ENCODE measurements around the gene CPLX1. TPM values are rescaled to one million over a fixed set of nuclear protein-coding genes. Genes with fewer than 3 reads are reported as not detected.
"Not testable (repeated sequence)": the region's sequence is repeated elsewhere in the genome, so short reads cannot be mapped to it uniquely, and the experiment has no call there.

CPLX1 gene
- total RNA-seq, 2 experiments from 2014 or later: 0.37 to 0.48 TPM

DNA sequence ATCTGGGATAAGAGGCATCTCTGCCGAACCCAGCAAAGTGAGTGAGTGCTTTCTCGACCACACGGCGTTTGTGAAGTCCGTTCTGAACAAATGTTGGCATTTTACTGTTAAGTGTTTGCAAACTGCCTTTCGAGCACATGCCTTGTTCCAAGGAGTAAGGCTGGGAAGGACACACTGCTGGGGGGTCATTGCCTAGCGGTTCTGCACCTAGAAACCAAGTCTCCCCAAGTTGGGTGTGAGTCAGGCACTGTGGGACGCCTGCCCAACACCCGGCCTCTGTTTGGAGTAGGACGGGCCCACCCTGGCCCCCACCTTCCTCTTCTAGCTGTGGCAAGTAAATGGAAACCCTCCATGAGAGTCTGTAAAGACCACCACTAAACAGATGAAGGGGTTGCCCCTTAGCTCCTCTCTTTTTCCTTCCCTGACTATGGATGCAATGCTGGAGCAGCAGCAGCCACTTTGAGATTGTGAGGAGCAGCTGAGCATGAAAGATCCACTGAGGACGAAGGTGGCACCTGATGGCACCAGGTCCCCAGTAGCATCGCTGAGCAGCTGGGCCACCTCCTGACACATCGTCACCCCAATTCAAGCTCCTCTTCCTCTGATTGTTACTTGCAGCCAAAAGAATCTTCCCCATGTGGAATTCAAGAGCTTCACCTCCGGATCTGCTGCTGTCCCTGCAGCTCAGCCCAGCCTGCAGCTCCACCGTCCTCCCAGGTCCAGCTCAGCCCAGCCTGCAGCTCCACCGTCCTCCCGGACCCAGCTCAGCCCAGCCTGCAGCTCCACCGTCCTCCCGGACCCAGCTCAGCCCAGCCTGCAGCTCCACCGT, 6.3 kb downstream of the CPLX1 start:
- intact Hi-C loops (cut with micrococcal nuclease): no loop called here
- no peak overlapping the region for H3K27ac Mint-ChIP-seq
- CTCF ChIA-PET: no interaction called here
- H3K4me3 Mint-ChIP-seq: no peak overlapping the region
- no peaks in the 10 kb centered on the region for H3K4me1 Mint-ChIP-seq (ENCODE audit: low read depth)
- H3K9me3 Mint-ChIP-seq: no peaks in the 10 kb centered on the region
- peaks cover 44% of the 10 kb centered on the region for H3K27me3 Mint-ChIP-seq (ENCODE audit: low read depth)
- no peak for DNase-seq
- H3K36me3 Mint-ChIP-seq (ENCODE audit: low read depth): no peaks in the 10 kb centered on the region

DNA sequence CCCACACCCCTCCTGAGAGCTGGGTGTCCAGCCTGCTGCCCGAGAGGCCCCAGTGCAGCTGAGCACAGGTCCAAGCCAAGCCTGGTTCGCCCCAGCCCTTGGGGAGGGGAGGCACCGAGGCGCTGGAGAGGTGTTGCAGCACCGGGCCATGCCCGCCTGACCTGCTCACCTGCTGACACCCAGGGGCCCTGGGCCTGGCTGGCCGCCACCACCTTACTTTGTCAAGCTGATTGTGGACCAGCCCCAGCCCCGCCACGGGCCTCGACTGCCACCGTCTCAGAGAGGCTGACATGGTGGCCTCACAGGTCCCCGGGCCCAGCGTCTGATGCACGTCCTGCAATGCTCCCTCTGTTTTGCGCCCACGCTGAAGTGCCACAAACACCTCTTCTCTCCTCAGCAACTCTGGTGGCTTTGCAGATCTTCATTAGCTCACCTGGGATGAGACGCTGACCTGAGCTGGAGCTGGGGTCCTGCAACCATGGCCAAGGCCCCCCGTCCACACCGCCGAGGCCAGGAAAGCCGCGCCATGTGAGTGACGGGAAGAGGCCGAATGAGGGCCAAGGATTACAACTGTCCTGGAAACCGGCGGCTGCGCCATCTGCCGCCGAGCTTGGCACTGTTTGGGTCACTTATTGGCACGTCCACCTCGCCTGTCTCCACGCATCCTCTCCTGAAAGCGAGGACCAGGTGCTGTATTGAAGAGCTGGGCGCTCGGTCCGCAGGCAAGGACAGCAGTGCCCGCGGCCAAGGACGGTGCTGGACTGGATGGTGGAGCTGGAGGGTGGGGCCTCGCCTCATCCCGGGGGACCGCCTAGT, 7.6 kb downstream of the CPLX1 start:
- Mint-ChIP-seq H3K4me1 (ENCODE audit: low read depth) (no peaks in the 10 kb centered on the region), H3K9me3 (no peaks in the 10 kb centered on the region), H3K27me3 (ENCODE audit: low read depth) (peaks cover 47% of the 10 kb centered on the region), H3K27ac (no peak overlapping the region), H3K36me3 (ENCODE audit: low read depth) (no peaks in the 10 kb centered on the region), H3K4me3 (no peak overlapping the region)
- intact Hi-C loops (cut with micrococcal nuclease): no loop called here
- no peak for DNase-seq
- CTCF ChIA-PET: no interaction called here

DNA sequence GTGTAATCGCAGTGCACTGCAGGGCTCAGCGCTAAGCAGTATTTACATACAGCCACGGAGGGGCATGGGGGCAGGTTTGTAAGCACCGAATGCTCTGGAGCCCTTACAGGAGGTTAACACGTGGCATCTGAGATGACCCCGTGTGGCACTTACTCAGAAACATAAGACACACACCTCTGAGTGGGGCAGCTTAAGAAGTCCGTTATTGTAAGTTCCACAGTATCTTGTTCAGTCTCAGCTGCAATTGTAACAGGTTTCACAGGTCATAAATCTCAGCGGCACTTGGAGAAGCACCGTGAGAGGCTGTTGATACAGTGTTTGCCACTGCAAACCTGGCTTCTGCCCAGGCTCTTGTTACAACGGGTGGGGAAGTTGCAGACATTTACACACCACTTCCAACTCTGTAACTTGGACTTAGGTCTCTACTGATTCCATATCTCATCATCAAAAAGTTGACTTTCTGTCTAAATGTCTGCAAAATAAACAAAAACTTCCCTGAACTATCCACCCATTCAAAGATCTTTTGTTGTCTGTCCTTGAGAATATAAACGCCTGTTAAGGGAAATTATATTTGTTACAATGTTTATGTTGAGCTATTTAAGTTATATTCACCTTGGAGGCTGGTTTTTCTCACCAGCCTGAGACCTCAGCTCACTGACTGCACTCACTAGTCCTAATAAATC, 10.3 kb downstream of the CPLX1 start:
- intact Hi-C loops (cut with micrococcal nuclease): no loop called here

DNA sequence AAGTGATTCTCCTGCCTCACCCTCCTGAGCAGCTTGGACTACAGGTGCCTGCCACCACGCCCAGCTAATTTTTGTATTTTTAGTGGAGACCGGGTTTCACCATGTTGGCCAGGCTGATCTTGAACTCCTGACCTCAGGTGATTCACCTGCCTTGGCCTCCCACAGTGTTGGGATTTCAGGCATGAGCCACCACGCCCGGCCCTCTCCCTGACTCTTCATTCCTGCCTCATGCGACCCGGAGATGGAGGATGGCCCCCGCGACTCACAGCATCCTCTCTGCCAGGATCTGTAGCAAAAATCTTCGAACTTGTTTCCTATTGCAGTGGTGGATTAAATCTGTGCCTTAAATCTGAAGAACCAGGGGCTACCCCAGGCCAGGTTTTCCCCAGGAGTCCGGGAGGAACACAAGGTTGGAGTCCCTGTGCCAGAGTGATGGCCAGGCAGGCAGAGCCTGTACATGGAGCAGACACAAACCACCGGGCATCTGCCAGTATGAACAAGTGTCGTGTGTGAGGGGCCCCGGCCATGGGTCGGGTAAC, 11.5 kb downstream of the CPLX1 start:
- no peak overlapping the region for H3K27ac Mint-ChIP-seq
- no peak overlapping the region for H3K4me3 Mint-ChIP-seq
- peaks cover 43% of the 10 kb centered on the region for H3K27me3 Mint-ChIP-seq (ENCODE audit: low read depth)

More for the DNA sequence above, 10.3 kb downstream of the CPLX1 start:
- Mint-ChIP-seq H3K27ac (no peak overlapping the region), H3K27me3 (ENCODE audit: low read depth) (peaks cover 43% of the 10 kb centered on the region), H3K36me3 (ENCODE audit: low read depth) (no peaks in the 10 kb centered on the region), H3K4me1 (ENCODE audit: low read depth) (no peaks in the 10 kb centered on the region), H3K4me3 (no peak overlapping the region), H3K9me3 (no peaks in the 10 kb centered on the region)
- no peak for DNase-seq
- CTCF ChIA-PET: interaction anchor here (0.6 kb wide), 1 partner anchor 13 kb away, joined by 3 read pairs; no protein-coding TSS in a partner anchor

DNA sequence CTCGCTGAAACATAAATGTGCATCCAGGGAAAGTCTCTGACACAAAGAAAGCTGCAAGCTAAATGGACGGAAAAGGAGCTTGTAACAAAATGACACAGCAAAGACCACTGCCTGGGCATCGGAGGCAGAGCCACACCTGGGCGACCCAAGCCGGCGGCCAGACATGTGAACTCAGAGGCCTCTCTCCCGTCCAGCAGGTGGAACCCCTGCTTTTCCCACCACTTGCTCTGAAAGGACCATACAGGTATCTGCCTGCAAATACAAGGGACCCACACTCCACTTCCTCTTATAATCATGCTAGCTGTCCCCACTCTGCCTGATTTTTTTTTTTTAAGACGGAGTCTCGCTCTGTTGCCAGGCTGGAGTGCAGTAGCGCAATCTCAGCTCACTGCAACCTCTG, 12.0 kb downstream of the CPLX1 start:
- CTCF ChIA-PET: no interaction called here
- intact Hi-C loops (cut with micrococcal nuclease): no loop called here
- no peaks in the 10 kb centered on the region for H3K36me3 Mint-ChIP-seq (ENCODE audit: low read depth)

More for the DNA sequence above, 11.5 kb downstream of the CPLX1 start:
- Mint-ChIP-seq H3K9me3 (no peaks in the 10 kb centered on the region), H3K4me1 (ENCODE audit: low read depth) (no peaks in the 10 kb centered on the region), H3K36me3 (ENCODE audit: low read depth) (no peaks in the 10 kb centered on the region)
- intact Hi-C loops (cut with micrococcal nuclease): no loop called here
- CTCF ChIA-PET: no interaction called here
- DNase-seq: no peak

DNA sequence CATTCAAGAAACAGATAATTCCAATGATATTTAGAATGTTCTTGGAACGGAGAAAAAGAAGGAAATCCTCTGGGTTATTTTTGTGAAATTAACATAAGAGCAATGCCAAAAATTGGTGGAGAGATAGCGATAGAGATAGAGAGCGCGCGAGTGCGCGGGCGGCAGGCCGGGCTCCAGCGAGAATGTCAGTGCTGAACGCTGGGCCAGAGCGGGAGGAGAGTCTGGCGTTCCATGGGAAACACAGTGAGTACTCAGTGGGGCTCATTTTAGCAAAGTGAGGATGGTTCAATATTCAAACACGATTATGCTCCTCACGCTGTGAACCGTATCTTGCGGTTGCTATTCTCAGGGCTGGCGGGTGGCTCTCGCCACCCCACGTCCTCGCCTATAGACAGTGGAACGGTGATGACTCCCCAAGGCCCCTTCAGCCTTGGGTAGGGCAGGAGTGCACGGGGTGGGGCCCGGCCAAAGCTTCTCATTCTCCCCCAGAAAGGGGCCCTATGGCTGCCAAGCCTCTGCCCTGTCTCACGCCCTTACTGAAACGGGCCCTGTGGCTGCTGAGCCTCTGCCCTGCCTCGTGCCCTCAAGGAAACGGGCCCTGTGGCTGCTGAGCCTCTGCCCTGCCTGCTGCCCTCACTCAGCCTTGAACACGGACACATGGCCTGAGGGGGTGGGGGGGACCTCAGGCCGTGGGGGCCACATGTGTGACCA, 16.9 kb downstream of the CPLX1 start:
- Mint-ChIP-seq H3K4me1 (ENCODE audit: low read depth) (no peaks in the 10 kb centered on the region), H3K27ac (no peak overlapping the region), H3K36me3 (ENCODE audit: low read depth) (no peaks in the 10 kb centered on the region), H3K27me3 (ENCODE audit: low read depth) (peaks cover 31% of the 10 kb centered on the region), H3K9me3 (peaks cover 5% of the 10 kb centered on the region), H3K4me3 (no peak overlapping the region)
- intact Hi-C loops (cut with micrococcal nuclease): no loop called here
- DNase-seq: no peak
- CTCF ChIA-PET: no interaction called here

More for the DNA sequence above, 12.0 kb downstream of the CPLX1 start:
- H3K4me3 Mint-ChIP-seq: no peak overlapping the region
- no peaks in the 10 kb centered on the region for H3K4me1 Mint-ChIP-seq (ENCODE audit: low read depth)
- no peak overlapping the region for H3K27ac Mint-ChIP-seq
- no peaks in the 10 kb centered on the region for H3K9me3 Mint-ChIP-seq
- peaks cover 43% of the 10 kb centered on the region for H3K27me3 Mint-ChIP-seq (ENCODE audit: low read depth)
- no peak for DNase-seq

DNA sequence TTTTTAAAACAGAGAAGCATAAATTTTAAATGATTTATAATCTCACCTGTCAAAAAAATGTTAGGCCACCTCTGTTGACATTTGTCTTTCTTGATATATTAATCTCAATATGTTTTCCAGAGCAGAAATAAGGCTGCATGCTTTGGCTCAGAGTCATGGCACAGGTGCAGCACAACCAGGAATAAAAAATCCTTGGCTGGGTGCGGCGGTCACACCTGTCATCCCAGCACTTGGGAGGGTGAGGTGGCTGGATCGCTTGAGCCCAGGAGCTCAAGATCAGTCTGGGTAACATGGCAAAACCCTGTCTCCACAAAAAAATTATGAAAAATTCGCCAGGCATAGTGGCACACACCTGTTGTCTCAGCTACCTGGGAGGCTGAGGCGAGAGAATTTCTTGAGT, 18.1 kb downstream of the CPLX1 start:
- Mint-ChIP-seq H3K27me3 (ENCODE audit: low read depth) (peaks cover 21% of the 10 kb centered on the region), H3K27ac (no peak overlapping the region), H3K4me1 (ENCODE audit: low read depth) (no peaks in the 10 kb centered on the region), H3K9me3 (peaks cover 5% of the 10 kb centered on the region), H3K36me3 (ENCODE audit: low read depth) (no peaks in the 10 kb centered on the region), H3K4me3 (no peak overlapping the region)
- CTCF ChIA-PET: no interaction called here
- intact Hi-C loops (cut with micrococcal nuclease): no loop called here
- no peak for DNase-seq

DNA sequence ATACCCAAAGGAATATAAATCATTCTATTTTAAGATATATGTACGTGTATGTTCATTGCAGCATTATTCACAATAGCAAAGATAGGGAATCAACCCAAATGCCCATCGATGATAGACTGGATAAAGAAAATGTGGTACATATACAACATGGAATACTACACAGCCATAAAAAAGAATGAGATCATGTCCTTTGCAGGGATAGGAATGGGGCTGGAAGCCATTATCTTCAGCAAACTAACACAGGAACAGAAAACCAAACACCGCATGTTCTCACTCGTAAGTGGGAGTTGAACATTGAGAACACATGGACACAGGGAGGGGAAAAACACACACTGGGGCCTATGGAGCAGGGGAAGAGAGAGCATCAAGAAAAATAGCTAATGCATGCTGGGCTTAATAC, 18.9 kb downstream of the CPLX1 start:
- H3K4me1 Mint-ChIP-seq (ENCODE audit: low read depth); H3K4me3 Mint-ChIP-seq; intact Hi-C loops (cut with micrococcal nuclease); CTCF ChIA-PET; H3K36me3 Mint-ChIP-seq (ENCODE audit: low read depth); H3K27ac Mint-ChIP-seq; H3K9me3 Mint-ChIP-seq; DNase-seq: not testable (repeated sequence)
- peaks cover 16% of the 10 kb centered on the region for H3K27me3 Mint-ChIP-seq (ENCODE audit: low read depth)

DNA sequence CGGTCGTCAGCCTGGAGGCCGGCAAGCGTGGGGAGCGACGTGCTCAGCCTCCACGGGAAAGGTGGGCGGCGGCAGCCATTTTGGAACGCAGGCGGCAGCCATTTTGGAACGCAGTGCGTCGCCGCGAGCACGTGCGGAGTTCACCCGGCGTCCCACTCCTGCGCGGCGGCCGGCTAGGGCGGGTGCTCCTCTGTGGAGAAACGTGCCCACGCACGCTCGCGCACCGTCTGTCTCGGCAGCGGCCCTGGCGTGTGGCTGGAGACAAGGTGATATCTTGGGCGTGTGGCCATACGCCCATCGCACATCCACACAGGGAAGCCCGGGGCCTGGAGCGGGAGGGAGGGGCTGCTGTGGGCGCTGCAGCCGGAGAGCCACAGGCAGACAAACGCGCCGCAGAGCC, 21.1 kb downstream of the CPLX1 start:
- Mint-ChIP-seq H3K36me3 (ENCODE audit: low read depth) (no peaks in the 10 kb centered on the region), H3K4me1 (ENCODE audit: low read depth) (peaks cover 3% of the 10 kb centered on the region), H3K9me3 (peaks cover 5% of the 10 kb centered on the region), H3K4me3 (no peak overlapping the region), H3K27me3 (ENCODE audit: low read depth) (peaks cover 7% of the 10 kb centered on the region), H3K27ac (no peak overlapping the region)
- CTCF ChIA-PET: no interaction called here
- intact Hi-C loops (cut with micrococcal nuclease): no loop called here
- DNase-seq: no peak

DNA sequence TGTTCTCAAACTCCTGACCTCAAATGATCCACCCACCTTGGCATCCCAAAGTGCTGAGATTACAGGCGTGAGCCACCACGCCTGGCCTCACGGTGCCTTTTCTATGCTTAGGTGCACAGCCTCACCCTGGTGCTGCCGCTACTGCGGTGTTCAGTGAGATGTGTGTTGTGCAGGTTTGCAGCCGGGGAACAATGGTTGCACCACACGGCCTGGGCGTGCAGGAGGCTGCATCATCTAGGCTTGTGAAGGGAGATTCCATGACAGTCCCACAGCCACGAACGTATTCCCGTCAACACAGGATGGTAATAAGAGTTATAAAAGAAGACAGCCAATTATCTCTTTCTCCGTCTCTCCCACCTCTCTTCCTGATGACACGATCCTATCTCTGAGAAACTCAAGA, 22.0 kb downstream of the CPLX1 start:
- no peak for DNase-seq
- intact Hi-C loops (cut with micrococcal nuclease): no loop called here

DNA sequence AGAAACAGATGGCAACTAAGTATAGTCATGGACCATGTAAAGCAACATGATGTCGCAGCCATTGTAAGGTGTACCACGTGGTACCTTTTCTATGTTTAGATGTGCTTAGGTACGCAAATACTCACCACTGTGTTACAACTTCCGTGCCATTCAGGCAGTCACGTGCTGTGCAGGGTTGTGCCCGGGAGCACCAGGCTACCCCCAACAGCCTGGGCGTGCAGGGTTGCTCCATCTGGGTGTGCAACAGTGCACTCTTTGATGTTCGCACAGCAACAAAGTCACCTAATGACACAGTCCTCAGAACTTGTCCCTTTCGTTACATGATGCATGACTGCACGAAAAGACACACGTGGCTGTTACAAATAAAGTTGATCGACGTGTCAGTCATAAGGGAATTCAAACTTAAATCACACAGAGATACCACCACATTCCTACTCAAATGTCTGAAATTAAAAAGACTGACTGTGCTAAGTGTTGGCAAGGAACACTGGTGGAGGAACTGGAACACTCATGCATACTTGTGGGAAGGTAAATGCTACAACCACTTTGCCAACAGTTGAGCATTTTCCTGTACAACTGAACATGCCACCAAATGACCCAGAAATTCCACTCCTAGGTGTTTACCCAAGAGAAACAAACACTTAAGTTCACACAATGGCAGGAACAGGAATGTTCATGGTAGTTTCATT, 24.3 kb downstream of the CPLX1 start:
- CTCF ChIA-PET: no interaction called here

More for the DNA sequence above, 22.0 kb downstream of the CPLX1 start:
- peaks cover 5% of the 10 kb centered on the region for H3K9me3 Mint-ChIP-seq
- CTCF ChIA-PET: interaction anchor here (0.5 kb wide), 1 partner anchor 1650 kb away, joined by 3 read pairs; no protein-coding TSS in a partner anchor
- H3K4me1 Mint-ChIP-seq (ENCODE audit: low read depth): peaks cover 6% of the 10 kb centered on the region
- H3K4me3 Mint-ChIP-seq: no peak overlapping the region
- H3K36me3 Mint-ChIP-seq (ENCODE audit: low read depth): no peaks in the 10 kb centered on the region
- H3K27me3 Mint-ChIP-seq (ENCODE audit: low read depth): peaks cover 7% of the 10 kb centered on the region
- no peak overlapping the region for H3K27ac Mint-ChIP-seq

More for the DNA sequence above, 24.3 kb downstream of the CPLX1 start:
- Mint-ChIP-seq H3K27me3 (ENCODE audit: low read depth) (peaks cover 11% of the 10 kb centered on the region), H3K9me3 (peaks cover 5% of the 10 kb centered on the region), H3K4me3 (no peak overlapping the region), H3K27ac (no peak overlapping the region), H3K36me3 (ENCODE audit: low read depth) (no peaks in the 10 kb centered on the region), H3K4me1 (ENCODE audit: low read depth) (peaks cover 8% of the 10 kb centered on the region)
- DNase-seq: no peak
- intact Hi-C loops (cut with micrococcal nuclease): no loop called here

Measured in activated naive CD4-positive, alpha-beta T cell treated with anti-CD3 and anti-CD28 coated beads for 36 hours (primary cell).